GM15510 (cell line): ENCODE data around the gene AMDHD1.

Source experiments
- POLR2A ChIP-seq: IDR thresholded peaks from 3 replicates; pipeline ENCODE4 v1.6.1; 2011; ENCODE audit warnings: borderline replicate concordance; ENCODE audit not compliant: insufficient read length; ENCODE audit errors: extremely low read depth

Gene AMDHD1

GRCh38 chr12:95953000-95953399 lies 9.9 kb downstream of the AMDHD1 start:
- TF ChIP-seq POLR2A, result no peak

- TF ChIP-seq POLR2A, result no peak
Measured at GRCh38 chr12:95955549-95956159, 12.5 kb downstream of the AMDHD1 start.

- TF ChIP-seq POLR2A, result no peak
Measured at GRCh38 chr12:95956557-95957145, 13.5 kb downstream of the AMDHD1 start.

GRCh38 chr12:95959107-95959506 lies 16.0 kb downstream of the AMDHD1 start:
- TF ChIP-seq POLR2A, result no peak

- TF ChIP-seq POLR2A, result no peak
Measured at GRCh38 chr12:95960241-95960640, 17.1 kb downstream of the AMDHD1 start.

- no peak for TF ChIP-seq POLR2A
Measured at GRCh38 chr12:95962222-95962621, 19.1 kb downstream of the AMDHD1 start.

GRCh38 chr12:95963096-95963495 lies 20.0 kb downstream of the AMDHD1 start:
- no peak for TF ChIP-seq POLR2A

GRCh38 chr12:95966287-95966870 lies 23.2 kb downstream of the AMDHD1 start:
- TF ChIP-seq POLR2A, result no peak

- no peak for TF ChIP-seq POLR2A
Measured at GRCh38 chr12:95967301-95967700, 24.2 kb downstream of the AMDHD1 start.

- no peak for TF ChIP-seq POLR2A
Measured at GRCh38 chr12:95970905-95971304, 27.8 kb downstream of the AMDHD1 start.

- TF ChIP-seq POLR2A, result no peak
Measured at GRCh38 chr12:95972832-95973456, 29.8 kb downstream of the AMDHD1 start.

GRCh38 chr12:95974358-95974757 lies 31.2 kb downstream of the AMDHD1 start:
- TF ChIP-seq POLR2A, result no peak

GRCh38 chr12:95975491-95975890 lies 32.4 kb downstream of the AMDHD1 start:
- TF ChIP-seq POLR2A, result no peak

- no peak for TF ChIP-seq POLR2A
Measured at GRCh38 chr12:95976416-95976832, 33.3 kb downstream of the AMDHD1 start.

GRCh38 chr12:95977764-95978305 lies 34.7 kb downstream of the AMDHD1 start:
- TF ChIP-seq POLR2A, result no peak

GRCh38 chr12:95978351-95978750 lies 35.2 kb downstream of the AMDHD1 start:
- TF ChIP-seq POLR2A, result no peak

- TF ChIP-seq POLR2A, result no peak
Measured at GRCh38 chr12:95978774-95979173, 35.6 kb downstream of the AMDHD1 start.

GRCh38 chr12:95980437-95980836 lies 37.3 kb downstream of the AMDHD1 start:
- no peak for TF ChIP-seq POLR2A
